IMR-90 (cell line): ENCODE data around the gene SERPINB1. TPM values are rescaled to one million over a fixed set of nuclear protein-coding genes. Genes with fewer than 3 reads are reported as not detected.

ENCODE experiments used
- ATAC-seq: fragments of 200-7000 bp; cut with Tn5 transposase; 2 replicates; pipeline ENCODE4 v1.9.1; 2020; ENCODE audit warnings: low read depth, mild to moderate bottlenecking, moderate library complexity
- BruUV-seq: library from RNA; stranded (reverse); fragments of 400-500 nt; replicated peaks from 2 replicates; lab custom pipeline; 2021; lab: Mats Ljungman, UMichigan
- CTCF ChIA-PET: fragments of 300-600 bp; formaldehyde crosslinking; extraction: SDS; loops from one replicate; lab custom pipeline; 2021; ENCODE audit warnings: antibody characterized with exemption; lab: Yijun Ruan, JAX
- POLR2A ChIA-PET: fragments of 300-600 bp; sonication (Branson Sonifier 250); formaldehyde crosslinking; loops from one replicate; lab custom pipeline; 2022; ENCODE audit warnings: antibody characterized with exemption; ENCODE audit not compliant: unreplicated experiment; lab: Charles Lee
- DNase-seq: peaks from one replicate; pipeline ENCODE4 v3.0.0; 2013
- H2AFZ ChIP-seq: replicated peaks from 2 replicates; pipeline ENCODE3; 2013; ENCODE audit warnings: low read length, mild to moderate bottlenecking; ENCODE audit not compliant: poor library complexity
- H2AK5ac ChIP-seq: 2 replicates; pipeline ENCODE4 v1.6.1; 2013; ENCODE audit warnings: low read depth, low read length, inconsistent platforms
- H2AK9ac ChIP-seq: replicated peaks from 2 replicates; pipeline ENCODE3; 2013; ENCODE audit warnings: mild to moderate bottlenecking, low read depth, low read length, moderate library complexity; ENCODE audit not compliant: poor library complexity
- H2BK120ac ChIP-seq: 2 replicates; pipeline ENCODE4 v1.6.1; 2013; ENCODE audit warnings: low read depth, low read length, inconsistent platforms
- H2BK15ac ChIP-seq: 3 replicates; pipeline ENCODE4 v1.6.1; 2013; ENCODE audit warnings: low read depth, low read length, inconsistent platforms
- H2BK20ac ChIP-seq: 2 replicates; pipeline ENCODE4 v1.6.1; 2013; ENCODE audit warnings: low read depth, mild to moderate bottlenecking, inconsistent platforms, low read length, moderate library complexity
- H2BK5ac ChIP-seq: 2 replicates; pipeline ENCODE4 v1.6.1; 2013; ENCODE audit warnings: mild to moderate bottlenecking, low read depth, low read length, inconsistent platforms; ENCODE audit not compliant: poor library complexity, severe bottlenecking
- H3K14ac ChIP-seq: replicated peaks from 2 replicates; pipeline ENCODE4 v1.6.1; 2013; ENCODE audit warnings: low read depth, low read length, inconsistent platforms
- H3K18ac ChIP-seq: 2 replicates; pipeline ENCODE4 v1.6.1; 2013; ENCODE audit warnings: low read depth, low read length, control low read depth
- H3K23ac ChIP-seq: 2 replicates; pipeline ENCODE4 v1.6.1; 2013; ENCODE audit warnings: low read depth, low read length, inconsistent platforms
- H3K27ac ChIP-seq: 2 replicates; pipeline ENCODE4 v1.5.1; 2013; ENCODE audit warnings: mild to moderate bottlenecking, control low read depth, low read length; ENCODE audit not compliant: insufficient read depth
- H3K27me3 ChIP-seq: 2 replicates; pipeline ENCODE4 v1.6.1; 2013; ENCODE audit warnings: low read length; ENCODE audit not compliant: control insufficient read depth, insufficient read depth
- H3K36me3 ChIP-seq: 2 replicates; pipeline ENCODE4 v1.6.1; 2013; ENCODE audit warnings: low read length, mixed read lengths; ENCODE audit not compliant: control insufficient read depth, insufficient read depth
- H3K4ac ChIP-seq: 2 replicates; pipeline ENCODE4 v1.6.1; 2013; ENCODE audit warnings: low read depth, low read length, inconsistent platforms
- H3K4me1 ChIP-seq: 2 replicates; pipeline ENCODE4 v1.6.1; 2013; ENCODE audit warnings: low read length, mixed read lengths; ENCODE audit not compliant: control insufficient read depth, insufficient read depth
- H3K4me2 ChIP-seq: 2 replicates; pipeline ENCODE4 v1.6.1; 2013; ENCODE audit warnings: low read depth, mild to moderate bottlenecking, control low read depth, low read length, moderate library complexity
- H3K4me3 ChIP-seq: 2 replicates; pipeline ENCODE4 v1.5.1; 2013; ENCODE audit warnings: low read depth, mild to moderate bottlenecking, control low read depth, low read length, moderate library complexity; ENCODE audit not compliant: insufficient read depth
- H3K56ac ChIP-seq: 2 replicates; pipeline ENCODE4 v1.6.1; 2013; ENCODE audit warnings: low read length, inconsistent platforms; ENCODE audit not compliant: insufficient read depth; ENCODE audit errors: extremely low read depth
- H3K79me1 ChIP-seq, 2 experiments: 2 replicates each; pipeline ENCODE4 v1.6.1; 2013; ENCODE audit warnings: low read length in 2 of 2, inconsistent platforms in 1 of 2, low read depth in 1 of 2
- H3K9ac ChIP-seq: 2 replicates; pipeline ENCODE4 v1.6.1; 2013; ENCODE audit warnings: low read depth, low read length, control low read depth
- H3K9me1 ChIP-seq: 2 replicates; pipeline ENCODE4 v1.6.1; 2013; ENCODE audit warnings: low read length, inconsistent platforms; ENCODE audit not compliant: insufficient read depth
- H3K9me3 ChIP-seq: 2 replicates; pipeline ENCODE4 v1.6.1; 2013; ENCODE audit warnings: low read length; ENCODE audit not compliant: control insufficient read depth, insufficient read depth
- H4K20me1 ChIP-seq: 2 replicates; pipeline ENCODE4 v1.6.1; 2013; ENCODE audit warnings: low read length, inconsistent platforms; ENCODE audit not compliant: insufficient read depth
- H4K5ac ChIP-seq: 2 replicates; pipeline ENCODE4 v1.6.1; 2013; ENCODE audit warnings: mild to moderate bottlenecking, low read depth, low read length, control low read depth
- H4K8ac ChIP-seq, 2 experiments: 2 replicates each; pipeline ENCODE4 v1.6.1; 2013; ENCODE audit warnings: low read depth in 2 of 2, low read length in 2 of 2, control low read depth in 1 of 2, inconsistent platforms in 1 of 2
- H4K91ac ChIP-seq: 2 replicates; pipeline ENCODE4 v1.6.1; 2013; ENCODE audit warnings: low read depth, low read length, inconsistent platforms; ENCODE audit not compliant: insufficient read depth
- CEBPB ChIP-seq: IDR thresholded peaks from 2 replicates; pipeline ENCODE4 v1.6.1; 2012; ENCODE audit warnings: low read depth, low read length, improper control_type of control experiment
- CTCF ChIP-seq: conservative IDR thresholded peaks from 2 replicates; pipeline ENCODE4 v1.5.1; 2012; ENCODE audit warnings: mild to moderate bottlenecking, low read depth, low read length, improper control_type of control experiment
- ELK1 ChIP-seq: fragments of 150-350 bp; IDR thresholded peaks from 2 replicates; pipeline ENCODE4 v1.6.1; 2016; ENCODE audit warnings: low read depth, mild to moderate bottlenecking, low read length, moderate library complexity, borderline replicate concordance
- MAFK ChIP-seq: IDR thresholded peaks from 2 replicates; pipeline ENCODE4 v1.6.1; 2012; ENCODE audit warnings: low read depth, low read length, improper control_type of control experiment
- MAZ ChIP-seq: IDR thresholded peaks from 2 replicates; pipeline ENCODE4 v1.6.1; 2012; ENCODE audit warnings: low read depth, mild to moderate bottlenecking, low read length, improper control_type of control experiment, moderate library complexity, borderline replicate concordance
- MXI1 ChIP-seq: IDR thresholded peaks from 2 replicates; pipeline ENCODE4 v1.6.1; 2012; ENCODE audit warnings: low read depth, mild to moderate bottlenecking, low read length, moderate library complexity, borderline replicate concordance
- NFE2L2 ChIP-seq: fragments of 150-350 bp; IDR thresholded peaks from 2 replicates; pipeline ENCODE4 v1.6.1; 2016; ENCODE audit warnings: low read depth, mild to moderate bottlenecking, low read length
- RFX5 ChIP-seq: IDR thresholded peaks from 2 replicates; pipeline ENCODE4 v1.8.0; 2012; ENCODE audit warnings: low read depth, mild to moderate bottlenecking, low read length, moderate library complexity
- SMC3 ChIP-seq: fragments of 150-350 bp; IDR thresholded peaks from 2 replicates; pipeline ENCODE4 v1.6.1; 2016; ENCODE audit warnings: low read depth, mild to moderate bottlenecking, antibody characterized with exemption, low read length, moderate library complexity
- WGBS, 2 experiments: methylation state at CpG; one replicate each; pipeline versions ENCODE4 v1.1.5 to v1.1.7; 2013; ENCODE audit warnings: missing lambda C conversion rate in 2 of 2; ENCODE audit not compliant: insufficient read length in 1 of 2; ENCODE audit errors: extremely low coverage in 2 of 2; 5-methylcytosine and 5-hydroxymethylcytosine counted together
- dilution Hi-C: fragments of 300-500 bp; cut with HindIII; formaldehyde crosslinking; loops from one replicate; pipeline ENCODE4 v1.14.3; 2018; ENCODE audit warnings: low sequenced_read_pairs; ENCODE audit not compliant: unreplicated experiment
- in situ Hi-C: fragments of 300-500 bp; cut with MboI; formaldehyde crosslinking; loops from 3 replicates; pipeline ENCODE4 v1.14.3; 2019; ENCODE audit warnings: low sequenced_read_pairs, inconsistent platforms, mixed read lengths
- intact Hi-C: fragments of 100-400 bp; cut with micrococcal nuclease; formaldehyde crosslinking; loops from 2 replicates; pipeline ENCODE4 v1.10.0; 2022
- polyA plus RNA-seq, 3 experiments: library from polyadenylated mRNA; depleted of rRNA; stranded (reverse); fragments of >200 nt; gene quantifications; 2 replicates each; pipeline ENCODE4 v1.2.3, GENCODE V29; 2012; ENCODE audit warnings: low replicate concordance in 1 of 3
- total RNA-seq: library from RNA; depleted of rRNA; stranded (reverse); fragments of >200 nt; gene quantifications from 2 replicates; pipeline ENCODE4 v1.2.3, GENCODE V29; 2012

Gene SERPINB1
- total and polyA plus RNA-seq, 2 of the 4 experiments (the other 2 are of a cell fraction): 6.1 to 9.1 TPM

- intact Hi-C loops: no loop called here
- H4K91ac ChIP-seq: no peak overlapping the region
- no peaks in the 10 kb centered on the region for H4K20me1 ChIP-seq
- TF ChIP-seq ELK1 (no peak), NFE2L2 (no peak), MXI1 (no peak), SMC3 (no peak), CEBPB (no peak), MAFK (no peak), RFX5 (no peak), CTCF (no peak), MAZ (no peak)
- no peak for DNase-seq
- in situ Hi-C loops: no loop called here
- H2AK5ac ChIP-seq: no peak overlapping the region
- POLR2A ChIA-PET: no interaction called here
- no peak overlapping the region for H3K4me3 ChIP-seq
- dilution Hi-C loops: no loop called here
- no peak overlapping the region for H3K23ac ChIP-seq
- no CpG with 5 or more reads among the region's 3 CpGs for WGBS, 2 experiments
- no peaks in the 10 kb centered on the region for H3K27me3 ChIP-seq
- no peak overlapping the region for H3K9ac ChIP-seq
- no peaks in the 10 kb centered on the region for H3K36me3 ChIP-seq
- peaks cover under 1% of the 10 kb centered on the region; the same call in 1 of the 2 replicates for H3K4me1 ChIP-seq
- no peak overlapping the region for H3K14ac ChIP-seq
- H3K27ac ChIP-seq: no peak overlapping the region
- H4K5ac ChIP-seq: no peak overlapping the region
- no peaks in the 10 kb centered on the region for H3K9me3 ChIP-seq
- no peak overlapping the region for H2AK9ac ChIP-seq
- no peaks in the 10 kb centered on the region for H3K79me1 ChIP-seq
- CTCF ChIA-PET: no interaction called here
- no peak overlapping the region for H2BK5ac ChIP-seq
- no peak overlapping the region for H3K4ac ChIP-seq
- H3K9me1 ChIP-seq: no peaks in the 10 kb centered on the region
- no peak overlapping the region for H3K56ac ChIP-seq
- no peak for ATAC-seq
- H2BK20ac ChIP-seq: no peak overlapping the region
- H2BK15ac ChIP-seq: no peak overlapping the region
- no TSS peak for BruUV-seq
- no peak overlapping the region for H4K8ac ChIP-seq
- H2BK120ac ChIP-seq: no peak overlapping the region
- no peak overlapping the region for H3K18ac ChIP-seq
- H3K4me2 ChIP-seq: no peak overlapping the region
- no peak overlapping the region for H2AFZ ChIP-seq
These were observed 29.0 kb downstream of the SERPINB1 start for GRCh38 chr6:2812695-2813094.
